Psoas muscle (tissue), 8 donors: ENCODE measurements around the gene CACNA1B. TPM values are rescaled to one million over a fixed set of nuclear protein-coding genes. Genes with fewer than 3 reads are reported as not detected.

Experiments
- ATAC-seq, 4 donors: fragments of 200-7000 bp; cut with Tn5 transposase; one replicate each; pipeline ENCODE4 v1.9.1; 2020; ENCODE audit warnings: moderate library complexity in 3 of 4, mild to moderate bottlenecking in 2 of 4
- DNase-seq, 2 donors: peaks; one replicate each; pipeline ENCODE4 v3.0.0-alpha.2; 2020
- H3K27ac ChIP-seq: fragments of 200-600 bp; one replicate; pipeline ENCODE4 v1.8.0; 2022
- H3K27me3 ChIP-seq, 3 donors: fragments of 200-600 bp in 1 of 3; one replicate each; pipeline versions ENCODE4 v1.6.1 to v1.8.0; 2013 to 2022; ENCODE audit warnings: low read length in 2 of 3, mild to moderate bottlenecking in 2 of 3, moderate library complexity in 1 of 3; ENCODE audit not compliant: insufficient read depth in 3 of 3
- H3K36me3 ChIP-seq, 2 donors: fragments of 200-600 bp in 1 of 2; one replicate each; pipeline versions ENCODE4 v1.6.1 to v1.8.0; 2013 to 2022; ENCODE audit warnings: low read depth in 1 of 2, mild to moderate bottlenecking in 1 of 2, moderate library complexity in 1 of 2; ENCODE audit not compliant: insufficient read depth in 1 of 2
- H3K4me1 ChIP-seq: fragments of 200-600 bp; one replicate; pipeline ENCODE4 v1.8.0; 2022
- H3K4me3 ChIP-seq: fragments of 200-600 bp; one replicate; pipeline ENCODE4 v1.8.0; 2022; ENCODE audit warnings: mild to moderate bottlenecking
- H3K9me3 ChIP-seq: fragments of 200-600 bp; one replicate; pipeline ENCODE4 v1.8.0; 2022
- CTCF ChIP-seq: fragments of 200-600 bp; IDR thresholded peaks from one replicate; pipeline ENCODE4 v1.8.0; 2022; ENCODE audit warnings: antibody characterized with exemption
- WGBS, 3 donors: extraction: QIAGEN DNeasy Blood & Tissue Kit; methylation state at CpG; one replicate each; pipeline versions ENCODE4 v1.1.6 to v1.1.7; 2013; 5-methylcytosine and 5-hydroxymethylcytosine counted together
- intact Hi-C, 2 donors: fragments of 100-400 bp; cut with DNase I; formaldehyde crosslinking; loops; one replicate each; pipeline versions ENCODE4 v1.11.0 to v1.14.2; 2022
- polyA plus RNA-seq, 3 donors: library from polyadenylated mRNA; stranded (reverse); fragments of 200-250 nt; gene quantifications; one replicate each; pipeline ENCODE4 v1.2.3, GENCODE V29; 2013
- total RNA-seq, 4 donors: library from RNA; stranded (reverse); fragmentation: NEBNext Ultra II Directional in 2 of 4; extraction: Animal tissue kit (Norgen Biotek cat#: 25700) in 2 of 4; gene quantifications; one replicate each; pipeline versions ENCODE4 v1.2.1 to v1.2.4, GENCODE V29; 2021 to 2023
- donor health status: healthy with polysubstance abuse.
- donor health status: DM: no; HTN: no; CAD: no; lungs with moderate emphysema.
- donor health status: Bipolar disorder and iron deficiency.
- donor health status: healthy.
- donor health status: DM: yes; HTN: yes; CAD: no.
- donor health status: DM: no; HTN: no; CAD: no.
- donor health status: DM: no; HTN: no; CAD: no.
- donor health status: DM: yes; HTN: yes; CAD: no.

CACNA1B gene
- total and polyA plus RNA-seq, 7 donors: 0.01 to 0.02 TPM; not detected in 5

- no peak for ATAC-seq
- TF ChIP-seq CTCF: no peak
- no peaks in the 10 kb centered on the region for H3K36me3 ChIP-seq
- no peak overlapping the region for H3K27ac ChIP-seq
- WGBS, 3 donors: 39 to 54% (median 47%) methylated on average over 9 of the region's 9 CpGs
- intact Hi-C loops: no loop called here
- H3K27me3 ChIP-seq: peaks cover 0 to 12% (median 0%) of the 10 kb centered on the region in 3 donors
- no peak overlapping the region for H3K4me3 ChIP-seq
- DNase-seq: no peak
- no peaks in the 10 kb centered on the region for H3K4me1 ChIP-seq
- H3K9me3 ChIP-seq: no peaks in the 10 kb centered on the region
Observed at GRCh38 chr9:137918331-137919094, 40.9 kb downstream of the CACNA1B start.

- intact Hi-C loops: no loop called here
- 55 to 74% (median 70%) methylated on average over 9 of the region's 9 CpGs for WGBS, 3 donors
- Histone ChIP-seq H3K4me1 (no peaks in the 10 kb centered on the region), H3K27me3 (peaks cover 0 to 12% (median 0%) of the 10 kb centered on the region in 3 donors), H3K4me3 (no peak overlapping the region), H3K36me3 (no peaks in the 10 kb centered on the region), H3K9me3 (no peaks in the 10 kb centered on the region), H3K27ac (no peak overlapping the region)
- DNase-seq (no peak), ATAC-seq (no peak)
- no peak for TF ChIP-seq CTCF
Observed at GRCh38 chr9:137919095-137919465, 41.5 kb downstream of the CACNA1B start.

GRCh38 chr9:137919649-137920141 is 42.1 kb downstream of the CACNA1B start:
- no peak for DNase-seq
- TF ChIP-seq CTCF: no peak
- ATAC-seq: no peak

GRCh38 chr9:137920753-137921152 is 43.2 kb downstream of the CACNA1B start:
- no peak for ATAC-seq
- no peak for DNase-seq
- Histone ChIP-seq H3K36me3 (no peaks in the 10 kb centered on the region), H3K27ac (no peak overlapping the region), H3K27me3 (peaks cover 0 to 1% (median 0%) of the 10 kb centered on the region in 3 donors), H3K4me3 (no peak overlapping the region), H3K4me1 (no peaks in the 10 kb centered on the region), H3K9me3 (no peaks in the 10 kb centered on the region)
- WGBS, 3 donors: 83 to 85% (median 84%) methylated on average over 4 of the region's 4 CpGs
- intact Hi-C loops: no loop called here
- TF ChIP-seq CTCF: no peak

More at GRCh38 chr9:137919649-137920141, 42.1 kb downstream of the CACNA1B start:
- H3K9me3 ChIP-seq: no peaks in the 10 kb centered on the region
- no peaks in the 10 kb centered on the region for H3K36me3 ChIP-seq
- WGBS, 3 donors: 38 to 49% (median 45%) methylated on average over 15 of the region's 15 CpGs
- peaks cover 0 to 9% (median 0%) of the 10 kb centered on the region in 3 donors for H3K27me3 ChIP-seq
- no peaks in the 10 kb centered on the region for H3K4me1 ChIP-seq
- H3K4me3 ChIP-seq: no peak overlapping the region
- intact Hi-C loops: no loop called here
- H3K27ac ChIP-seq: no peak overlapping the region
